ENCODE data around the gene DCT.
A peak's percentile ranks its signal among the peaks of the same experiment; 100 is the strongest.

Gene DCT

GRCh38 chr13:94444826-94445225 is 34.7 kb downstream of the DCT start:
- DNase-seq: no peak

GRCh38 chr13:94435604-94436226 is 43.8 kb downstream of the DCT start:
- no peak for DNase-seq

- peak; percentile 58 for DNase-seq
These were observed 46.2 kb downstream of the DCT start for GRCh38 chr13:94433055-94433961.

GRCh38 chr13:94431987-94432386 is 47.5 kb downstream of the DCT start:
- peak; percentile 28 for DNase-seq

GRCh38 chr13:94431574-94431973 is 47.9 kb downstream of the DCT start:
- DNase-seq: no peak

- DNase-seq: no peak
These were observed 52.0 kb downstream of the DCT start for GRCh38 chr13:94427313-94427953.

GRCh38 chr13:94419925-94420305 is 59.6 kb downstream of the DCT start:
- DNase-seq: no peak

GRCh38 chr13:94419304-94419924 is 60.1 kb downstream of the DCT start:
- DNase-seq: peak; percentile 61

GRCh38 chr13:94417294-94417693 is 62.2 kb downstream of the DCT start:
- no peak for DNase-seq

GRCh38 chr13:94416454-94417080 is 62.9 kb downstream of the DCT start:
- DNase-seq: peak; percentile 24

GRCh38 chr13:94415500-94416237 is 63.8 kb downstream of the DCT start:
- no peak for DNase-seq

GRCh38 chr13:94414708-94415107 is 64.8 kb downstream of the DCT start:
- no peak for DNase-seq

GRCh38 chr13:94414141-94414540 is 65.3 kb downstream of the DCT start:
- no peak for DNase-seq

GRCh38 chr13:94413598-94413944 is 65.9 kb downstream of the DCT start:
- DNase-seq: no peak

- DNase-seq: no peak
These were observed 66.4 kb downstream of the DCT start for GRCh38 chr13:94412870-94413597.

GRCh38 chr13:94411747-94412146 is 67.7 kb downstream of the DCT start:
- peak; percentile 31 for DNase-seq

- DNase-seq: no peak
These were observed 71.0 kb downstream of the DCT start for GRCh38 chr13:94408314-94409036.

GRCh38 chr13:94400874-94401273 is 78.6 kb downstream of the DCT start:
- DNase-seq: no peak

GRCh38 chr13:94399812-94400211 is 79.7 kb downstream of the DCT start:
- no peak for DNase-seq

- DNase-seq: no peak
These were observed 83.6 kb downstream of the DCT start for GRCh38 chr13:94395860-94396259.

- DNase-seq: no peak
These were observed 84.8 kb downstream of the DCT start for GRCh38 chr13:94394723-94395122.
